ENCODE data around the gene HERC3. TPM values are rescaled to one million over a fixed set of nuclear protein-coding genes. Genes with fewer than 3 reads are reported as not detected.

The HERC3 gene
- total RNA-seq, 1 donor from 2014 or later, result 12.5 TPM

GRCh38 chr4:88659055-88659889, 67.0 kb downstream of the HERC3 start:
- DNase-seq (ENCODE audit: low read depth), result peak; percentile 73

- no peak for DNase-seq (ENCODE audit: low read depth)
These were observed 67.6 kb downstream of the HERC3 start for GRCh38 chr4:88659890-88660208.

- no peak for DNase-seq (ENCODE audit: low read depth)
These were observed 68.4 kb downstream of the HERC3 start for GRCh38 chr4:88660446-88661294.

GRCh38 chr4:88661739-88662138, 69.5 kb downstream of the HERC3 start:
- DNase-seq (ENCODE audit: low read depth), result no peak

GRCh38 chr4:88672987-88673386, 80.7 kb downstream of the HERC3 start:
- DNase-seq (ENCODE audit: low read depth), result peak; percentile 37

GRCh38 chr4:88673886-88674285, 81.6 kb downstream of the HERC3 start:
- DNase-seq (ENCODE audit: low read depth), result no peak

GRCh38 chr4:88674565-88674964, 82.3 kb downstream of the HERC3 start:
- DNase-seq (ENCODE audit: low read depth), result no peak

GRCh38 chr4:88674979-88675378, 82.7 kb downstream of the HERC3 start:
- peak; percentile 27 for DNase-seq (ENCODE audit: low read depth)

GRCh38 chr4:88675543-88675942, 83.3 kb downstream of the HERC3 start:
- DNase-seq (ENCODE audit: low read depth), result no peak

- no peak for DNase-seq (ENCODE audit: low read depth)
These were observed 88.9 kb downstream of the HERC3 start for GRCh38 chr4:88681209-88681608.

- no peak for DNase-seq (ENCODE audit: low read depth)
These were observed 98.1 kb downstream of the HERC3 start for GRCh38 chr4:88690355-88690754.

GRCh38 chr4:88693792-88694191, 101.5 kb downstream of the HERC3 start:
- no peak for DNase-seq (ENCODE audit: low read depth)

GRCh38 chr4:88696630-88697029, 104.3 kb downstream of the HERC3 start:
- DNase-seq (ENCODE audit: low read depth), result no peak

GRCh38 chr4:88697141-88697540, 104.9 kb downstream of the HERC3 start:
- no peak for DNase-seq (ENCODE audit: low read depth)

- DNase-seq (ENCODE audit: low read depth), result peak; percentile 66
These were observed 105.5 kb downstream of the HERC3 start, which contains the start of gene NAP1L5 for GRCh38 chr4:88697588-88698329. NAP1L5 (minus strand) TSS chr4:88697829; CDS start chr4:88697754, 75 bp downstream.

GRCh38 chr4:88698519-88698918, 106.2 kb downstream of the HERC3 start:
- no peak for DNase-seq (ENCODE audit: low read depth)

GRCh38 chr4:88702782-88703181, 110.5 kb downstream of the HERC3 start:
- no peak for DNase-seq (ENCODE audit: low read depth)

GRCh38 chr4:88705223-88705622, 112.9 kb downstream of the HERC3 start:
- no peak for DNase-seq (ENCODE audit: low read depth)

- no peak for DNase-seq (ENCODE audit: low read depth)
These were observed 113.7 kb downstream of the HERC3 start for GRCh38 chr4:88705805-88706492.

- peak; percentile 81 for DNase-seq (ENCODE audit: low read depth)
These were observed 114.3 kb downstream of the HERC3 start for GRCh38 chr4:88706574-88706973.

GRCh38 chr4:88709989-88710388, 117.7 kb downstream of the HERC3 start:
- DNase-seq (ENCODE audit: low read depth), result no peak
